Measurements from ENCODE around the gene SFT2D1.

Gene SFT2D1

DNA sequence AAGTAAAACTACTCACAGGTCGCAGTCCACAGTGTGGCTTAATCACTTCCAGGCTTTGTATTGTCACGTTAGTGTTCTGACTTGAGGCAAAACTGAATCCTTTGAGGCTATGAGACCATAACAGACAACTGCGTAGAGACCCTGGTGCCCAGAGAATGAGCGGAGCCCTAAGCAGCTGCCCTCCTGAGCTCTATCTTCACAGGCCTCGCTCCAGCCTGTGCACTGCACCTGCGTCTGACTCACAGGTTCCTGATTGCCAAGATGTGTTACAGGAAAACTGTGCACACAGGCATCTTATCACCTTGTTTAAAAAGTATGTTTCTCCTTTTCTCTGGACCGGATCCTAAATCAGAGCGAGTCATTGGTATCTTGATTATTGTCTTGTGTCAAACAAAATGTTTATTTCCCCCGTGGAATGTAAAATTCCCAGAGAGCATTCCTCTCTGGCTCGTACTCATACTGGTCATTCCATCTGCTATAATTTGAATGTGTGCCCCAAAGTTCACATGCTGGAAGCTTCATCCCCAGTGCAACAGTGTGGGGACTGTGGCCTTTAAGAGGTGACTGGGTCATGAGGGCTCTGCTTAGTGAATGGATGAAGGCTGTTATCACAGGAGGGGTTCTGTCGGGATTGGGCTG is 59.8 kb downstream of the SFT2D1 start:
- Histone ChIP-seq H3K27ac (no peak overlapping the region), H3K27me3 (replicated peaks) (peaks cover 2% of the 10 kb centered on the region), H3K4me3 (ENCODE audit: low read depth, low read length) (no peak overlapping the region), H3K36me3 (replicated peaks) (no peaks in the 10 kb centered on the region)
- no peak for DNase-seq
- in situ Hi-C loops (cut with HindIII; ENCODE audit: low pct_ligation_motif_present, low sequenced_read_pairs): loop anchor here (25.0 kb wide), 1 partner anchor 105 kb away; the partner anchor contains the start of gene MPC1
- TF ChIP-seq CTCF (IDR thresholded peaks at IDR 0.05; ENCODE audit: low read depth, low read length, missing control alignments): no peak

DNA sequence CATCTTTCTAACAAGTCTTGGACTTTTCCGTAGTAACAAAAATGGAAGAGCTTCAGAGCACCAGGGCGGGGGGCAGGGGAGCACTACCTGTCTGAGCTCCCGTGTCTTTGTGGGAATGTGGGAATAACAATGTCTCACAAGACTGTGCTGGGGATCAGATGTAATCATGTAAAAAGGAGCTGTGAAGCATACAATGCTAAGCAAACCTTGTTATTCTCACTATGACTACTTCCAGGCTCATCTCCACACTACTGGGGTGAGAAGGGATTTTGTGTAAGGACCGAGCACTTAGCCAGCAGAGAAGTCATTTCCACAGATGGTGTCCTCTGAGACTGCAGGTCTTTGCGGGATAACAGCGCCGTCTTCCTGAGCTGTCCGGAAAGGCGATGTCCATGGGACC is 61.2 kb downstream of the SFT2D1 start:
- Histone ChIP-seq H3K27ac (no peak overlapping the region), H3K36me3 (replicated peaks) (no peaks in the 10 kb centered on the region), H3K4me3 (ENCODE audit: low read depth, low read length) (no peak overlapping the region), H3K27me3 (replicated peaks) (peaks cover 2% of the 10 kb centered on the region)
- TF ChIP-seq CTCF (IDR thresholded peaks at IDR 0.05; ENCODE audit: low read depth, low read length, missing control alignments): no peak
- in situ Hi-C loops (cut with HindIII; ENCODE audit: low pct_ligation_motif_present, low sequenced_read_pairs): loop anchor here (25.0 kb wide), 1 partner anchor 106 kb away; the partner anchor contains the start of gene MPC1
- no peak for DNase-seq

DNA sequence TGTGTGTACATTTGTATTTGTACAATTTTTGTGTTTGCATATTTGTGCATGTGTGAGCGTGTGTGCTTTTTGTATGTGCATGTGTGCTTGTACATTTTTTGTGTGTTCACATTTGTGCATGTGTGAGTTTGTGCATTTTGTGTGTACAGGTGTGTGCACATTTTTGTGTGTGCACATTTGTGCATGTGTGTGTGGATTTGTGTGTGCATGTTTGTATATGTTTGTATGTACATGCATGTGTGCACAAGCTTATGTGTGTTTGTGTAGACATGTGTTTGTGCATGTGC is 63.0 kb downstream of the SFT2D1 start:
- TF ChIP-seq CTCF (IDR thresholded peaks at IDR 0.05; ENCODE audit: low read depth, low read length, missing control alignments): no peak
- peaks cover 2% of the 10 kb centered on the region for H3K27me3 ChIP-seq (replicated peaks)
- DNase-seq: no peak
- in situ Hi-C loops (cut with HindIII; ENCODE audit: low pct_ligation_motif_present, low sequenced_read_pairs): loop anchor here (25.0 kb wide), 1 partner anchor 108 kb away; the partner anchor contains the start of gene MPC1
- H3K4me3 ChIP-seq (ENCODE audit: low read depth, low read length): no peak overlapping the region
- no peak overlapping the region for H3K27ac ChIP-seq
- no peaks in the 10 kb centered on the region for H3K36me3 ChIP-seq (replicated peaks)

DNA sequence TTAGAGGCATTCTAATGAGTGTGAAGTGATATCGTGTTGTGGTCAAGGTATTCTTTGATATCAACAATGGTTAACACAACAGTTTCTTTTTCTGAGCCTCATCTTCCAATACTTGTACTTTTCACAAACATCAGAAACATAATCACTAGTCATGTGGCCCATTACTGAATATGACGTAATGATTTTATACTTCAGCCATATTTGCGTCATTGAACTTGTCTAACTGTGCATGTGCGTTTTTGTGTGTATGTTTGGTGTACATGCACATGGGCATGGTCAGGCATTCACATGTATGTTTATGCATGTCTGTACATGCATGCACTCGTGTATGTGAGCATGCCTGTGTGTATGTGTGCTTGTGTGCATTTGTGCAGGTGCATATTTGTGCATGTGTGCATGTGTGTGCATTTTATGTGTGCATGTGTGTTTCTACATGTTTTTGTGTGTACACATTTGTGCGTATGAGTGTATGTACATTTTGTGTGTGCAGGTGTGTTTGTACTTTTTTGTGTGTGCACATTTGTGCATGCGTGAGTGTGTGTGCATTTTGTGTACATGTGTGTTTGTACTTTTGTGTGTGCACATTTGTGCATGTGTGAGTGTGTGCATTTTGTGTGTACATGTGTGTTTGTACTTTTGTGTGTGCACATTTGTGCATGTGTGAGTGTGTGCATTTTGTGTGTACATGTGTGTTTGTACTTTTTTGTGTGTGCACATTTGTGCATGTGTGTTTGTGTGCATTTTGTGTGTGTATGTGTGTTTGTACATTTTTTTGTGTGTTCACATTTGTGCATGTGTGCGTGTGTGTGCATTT is 63.6 kb downstream of the SFT2D1 start:
- H3K27ac ChIP-seq: no peak overlapping the region
- DNase-seq: no peak
- no peak overlapping the region for H3K4me3 ChIP-seq (ENCODE audit: low read depth, low read length)
- no peak for TF ChIP-seq CTCF (IDR thresholded peaks at IDR 0.05; ENCODE audit: low read depth, low read length, missing control alignments)
- no peaks in the 10 kb centered on the region for H3K36me3 ChIP-seq (replicated peaks)
- H3K27me3 ChIP-seq (replicated peaks): peaks cover 2% of the 10 kb centered on the region
- in situ Hi-C loops (cut with HindIII; ENCODE audit: low pct_ligation_motif_present, low sequenced_read_pairs): loop anchor here (25.0 kb wide), 1 partner anchor 109 kb away; the partner anchor contains the start of gene MPC1

DNA sequence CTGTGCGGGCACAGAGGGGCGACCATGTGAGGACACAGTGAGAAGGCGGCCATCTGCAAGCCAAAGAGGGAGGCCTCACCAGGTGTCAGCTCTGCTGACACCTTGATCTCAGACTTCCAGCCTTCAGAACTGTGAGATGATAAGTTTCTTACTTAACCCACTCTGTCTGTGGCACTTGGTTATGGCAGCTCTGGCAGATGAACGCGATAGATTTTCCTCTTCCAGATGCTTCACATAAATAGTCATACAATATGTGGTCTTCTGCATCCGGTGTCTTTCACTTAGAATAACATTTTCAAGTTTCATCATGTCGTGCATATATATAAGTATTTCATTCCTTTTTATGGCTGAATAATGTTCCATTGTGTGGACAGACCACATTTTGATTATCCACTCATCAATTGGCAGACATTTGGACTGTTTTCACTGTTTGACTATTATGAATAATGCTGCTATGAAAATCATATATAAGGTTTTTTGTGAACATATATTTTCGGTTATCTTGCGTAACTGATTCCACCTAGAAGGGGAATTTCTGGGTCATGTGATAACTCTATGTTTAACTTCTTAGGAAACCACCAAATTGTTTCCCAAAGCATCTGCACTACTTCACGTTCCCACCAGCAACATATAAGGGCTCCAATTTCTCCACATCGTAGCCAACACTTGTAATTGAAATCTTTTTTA is 64.3 kb downstream of the SFT2D1 start:
- H3K27me3 ChIP-seq (replicated peaks): peaks cover 2% of the 10 kb centered on the region
- in situ Hi-C loops (cut with HindIII; ENCODE audit: low pct_ligation_motif_present, low sequenced_read_pairs): loop anchor here (25.0 kb wide), 1 partner anchor 109 kb away; the partner anchor contains the start of gene MPC1
- no peak overlapping the region for H3K27ac ChIP-seq
- DNase-seq: no peak
- H3K36me3 ChIP-seq (replicated peaks): no peaks in the 10 kb centered on the region
- H3K4me3 ChIP-seq (ENCODE audit: low read depth, low read length): no peak overlapping the region
- no peak for TF ChIP-seq CTCF (IDR thresholded peaks at IDR 0.05; ENCODE audit: low read depth, low read length, missing control alignments)

Data from brain microvascular endothelial cell (primary cell).